ENCODE measurements around the gene PDCD4. TPM values are rescaled to one million over a fixed set of nuclear protein-coding genes. Genes with fewer than 3 reads are reported as not detected.

PDCD4 gene
- total and polyA plus RNA-seq, 9 of the 15 experiments (the other 6 are each of a cell fraction or from before 2014, with no cell fraction given), result 12.9 to 44.1 (median 33.7) TPM

DNA sequence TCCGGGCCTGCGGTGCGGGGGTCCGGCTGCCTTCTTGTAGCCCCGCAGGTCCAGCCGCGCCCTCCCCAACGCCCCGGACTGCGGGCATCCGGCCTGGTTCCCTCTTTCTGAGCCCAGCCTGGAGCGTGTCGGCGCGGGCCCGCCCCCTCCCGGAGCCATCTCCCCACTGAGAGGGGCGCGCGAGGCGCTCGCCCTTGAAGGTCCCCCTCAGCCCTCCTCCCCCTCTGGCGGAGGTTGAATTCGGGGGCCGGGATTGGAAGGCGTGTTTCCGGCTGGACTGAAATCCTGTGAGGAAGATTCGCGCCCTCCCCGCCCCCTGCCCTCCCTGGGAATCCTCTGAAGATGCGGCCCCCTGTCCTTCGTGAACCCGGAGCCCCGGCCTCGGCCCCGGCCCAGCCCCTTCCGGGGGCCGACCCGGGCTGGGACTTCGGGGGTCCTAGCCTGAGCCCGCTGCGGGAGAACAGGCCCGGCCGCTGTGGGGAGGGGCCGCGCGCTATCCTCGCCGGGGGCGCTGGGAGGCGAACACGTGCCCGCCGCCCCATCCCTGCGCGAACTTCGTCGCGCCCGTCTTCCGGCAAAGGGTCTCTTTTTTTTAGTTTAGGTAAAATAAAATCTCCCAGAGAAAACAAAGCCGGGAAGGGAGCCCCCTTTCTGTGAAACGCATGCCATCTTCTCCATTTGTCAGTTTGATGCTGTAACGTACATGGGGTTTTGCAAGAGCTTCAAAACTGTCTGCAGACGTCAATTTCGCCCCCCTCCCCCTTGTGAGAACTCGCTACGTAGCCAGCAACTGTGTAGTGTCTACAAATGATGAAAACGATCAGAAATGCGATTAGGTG is 636 bp downstream of the PDCD4 start (continued):
- TF ChIP-seq, protein P1, sequence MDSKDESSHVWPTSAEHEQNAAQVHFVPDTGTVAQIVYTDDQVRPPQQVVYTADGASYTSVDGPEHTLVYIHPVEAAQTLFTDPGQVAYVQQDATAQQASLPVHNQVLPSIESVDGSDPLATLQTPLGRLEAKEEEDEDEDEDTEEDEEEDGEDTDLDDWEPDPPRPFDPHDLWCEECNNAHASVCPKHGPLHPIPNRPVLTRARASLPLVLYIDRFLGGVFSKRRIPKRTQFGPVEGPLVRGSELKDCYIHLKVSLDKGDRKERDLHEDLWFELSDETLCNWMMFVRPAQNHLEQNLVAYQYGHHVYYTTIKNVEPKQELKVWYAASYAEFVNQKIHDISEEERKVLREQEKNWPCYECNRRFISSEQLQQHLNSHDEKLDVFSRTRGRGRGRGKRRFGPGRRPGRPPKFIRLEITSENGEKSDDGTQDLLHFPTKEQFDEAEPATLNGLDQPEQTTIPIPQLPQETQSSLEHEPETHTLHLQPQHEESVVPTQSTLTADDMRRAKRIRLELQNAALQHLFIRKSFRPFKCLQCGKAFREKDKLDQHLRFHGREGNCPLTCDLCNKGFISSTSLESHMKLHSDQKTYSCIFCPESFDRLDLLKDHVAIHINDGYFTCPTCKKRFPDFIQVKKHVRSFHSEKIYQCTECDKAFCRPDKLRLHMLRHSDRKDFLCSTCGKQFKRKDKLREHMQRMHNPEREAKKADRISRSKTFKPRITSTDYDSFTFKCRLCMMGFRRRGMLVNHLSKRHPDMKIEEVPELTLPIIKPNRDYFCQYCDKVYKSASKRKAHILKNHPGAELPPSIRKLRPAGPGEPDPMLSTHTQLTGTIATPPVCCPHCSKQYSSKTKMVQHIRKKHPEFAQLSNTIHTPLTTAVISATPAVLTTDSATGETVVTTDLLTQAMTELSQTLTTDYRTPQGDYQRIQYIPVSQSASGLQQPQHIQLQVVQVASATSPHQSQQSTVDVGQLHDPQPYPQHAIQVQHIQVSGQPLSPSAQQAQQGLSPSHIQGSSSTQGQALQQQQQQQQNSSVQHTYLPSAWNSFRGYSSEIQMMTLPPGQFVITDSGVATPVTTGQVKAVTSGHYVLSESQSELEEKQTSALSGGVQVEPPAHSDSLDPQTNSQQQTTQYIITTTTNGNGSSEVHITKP (IDR thresholded peaks at IDR 0.05; ENCODE audit: partially characterized antibody), result peak; percentile 90
- TF ChIP-seq RAD51 (IDR thresholded peaks at IDR 0.05; ENCODE audit: borderline replicate concordance, low read depth) (no peak), ZBED1 (IDR thresholded peaks at IDR 0.05) (no peak), ZBTB1 (CRISPR knock-in tag; IDR thresholded peaks at IDR 0.05; ENCODE audit: borderline replicate concordance, low read depth) (no peak), EP400 (IDR thresholded peaks at IDR 0.05) (peak; percentile 83), PPARD (CRISPR knock-in tag; IDR thresholded peaks at IDR 0.05) (no peak), ZNF23 (CRISPR knock-in tag; IDR thresholded peaks at IDR 0.05) (no peak), ZNF197 (CRISPR knock-in tag; IDR thresholded peaks at IDR 0.05; ENCODE audit: low read depth) (no peak), ZNF75A (CRISPR knock-in tag; IDR thresholded peaks at IDR 0.05) (no peak), TBL1XR1 (IDR thresholded peaks at IDR 0.05; ENCODE audit: low read length in 2 of 2) (peak in 1 of 2 experiments; percentile 25; a peak in 1 of 4 replicates), ZKSCAN8 (CRISPR knock-in tag; IDR thresholded peaks at IDR 0.05) (peak; percentile 65; the same call in 1 of the 2 replicates), ARHGAP35 (IDR thresholded peaks at IDR 0.05; ENCODE audit: partially characterized antibody) (no peak), ZNF778 (CRISPR knock-in tag; IDR thresholded peaks at IDR 0.05) (no peak), ZNF77 (CRISPR knock-in tag; IDR thresholded peaks at IDR 0.05) (no peak), POLR2AphosphoS2 (IDR thresholded peaks at IDR 0.05; ENCODE audit: low read length) (no peak; the same call in 1 of the 2 replicates), FIP1L1 (IDR thresholded peaks at IDR 0.05; ENCODE audit: low read depth, low read length, poor library complexity, severe bottlenecking) (peak; percentile 58)
- TF ChIP-seq, protein P2, sequence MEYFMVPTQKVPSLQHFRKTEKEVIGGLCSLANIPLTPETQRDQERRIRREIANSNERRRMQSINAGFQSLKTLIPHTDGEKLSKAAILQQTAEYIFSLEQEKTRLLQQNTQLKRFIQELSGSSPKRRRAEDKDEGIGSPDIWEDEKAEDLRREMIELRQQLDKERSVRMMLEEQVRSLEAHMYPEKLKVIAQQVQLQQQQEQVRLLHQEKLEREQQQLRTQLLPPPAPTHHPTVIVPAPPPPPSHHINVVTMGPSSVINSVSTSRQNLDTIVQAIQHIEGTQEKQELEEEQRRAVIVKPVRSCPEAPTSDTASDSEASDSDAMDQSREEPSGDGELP (CRISPR knock-in tag; IDR thresholded peaks at IDR 0.05; ENCODE audit: borderline replicate concordance), result peak; percentile 25; the same call in 1 of the 2 replicates
- TF ChIP-seq, protein P3, sequence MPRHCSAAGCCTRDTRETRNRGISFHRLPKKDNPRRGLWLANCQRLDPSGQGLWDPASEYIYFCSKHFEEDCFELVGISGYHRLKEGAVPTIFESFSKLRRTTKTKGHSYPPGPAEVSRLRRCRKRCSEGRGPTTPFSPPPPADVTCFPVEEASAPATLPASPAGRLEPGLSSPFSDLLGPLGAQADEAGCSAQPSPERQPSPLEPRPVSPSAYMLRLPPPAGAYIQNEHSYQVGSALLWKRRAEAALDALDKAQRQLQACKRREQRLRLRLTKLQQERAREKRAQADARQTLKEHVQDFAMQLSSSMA (CRISPR knock-in tag; IDR thresholded peaks at IDR 0.05), result no peak
- TF ChIP-seq, protein P4, sequence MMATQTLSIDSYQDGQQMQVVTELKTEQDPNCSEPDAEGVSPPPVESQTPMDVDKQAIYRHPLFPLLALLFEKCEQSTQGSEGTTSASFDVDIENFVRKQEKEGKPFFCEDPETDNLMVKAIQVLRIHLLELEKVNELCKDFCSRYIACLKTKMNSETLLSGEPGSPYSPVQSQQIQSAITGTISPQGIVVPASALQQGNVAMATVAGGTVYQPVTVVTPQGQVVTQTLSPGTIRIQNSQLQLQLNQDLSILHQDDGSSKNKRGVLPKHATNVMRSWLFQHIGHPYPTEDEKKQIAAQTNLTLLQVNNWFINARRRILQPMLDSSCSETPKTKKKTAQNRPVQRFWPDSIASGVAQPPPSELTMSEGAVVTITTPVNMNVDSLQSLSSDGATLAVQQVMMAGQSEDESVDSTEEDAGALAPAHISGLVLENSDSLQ (IDR thresholded peaks at IDR 0.05), result peak; percentile 73
- TF ChIP-seq, protein P5, sequence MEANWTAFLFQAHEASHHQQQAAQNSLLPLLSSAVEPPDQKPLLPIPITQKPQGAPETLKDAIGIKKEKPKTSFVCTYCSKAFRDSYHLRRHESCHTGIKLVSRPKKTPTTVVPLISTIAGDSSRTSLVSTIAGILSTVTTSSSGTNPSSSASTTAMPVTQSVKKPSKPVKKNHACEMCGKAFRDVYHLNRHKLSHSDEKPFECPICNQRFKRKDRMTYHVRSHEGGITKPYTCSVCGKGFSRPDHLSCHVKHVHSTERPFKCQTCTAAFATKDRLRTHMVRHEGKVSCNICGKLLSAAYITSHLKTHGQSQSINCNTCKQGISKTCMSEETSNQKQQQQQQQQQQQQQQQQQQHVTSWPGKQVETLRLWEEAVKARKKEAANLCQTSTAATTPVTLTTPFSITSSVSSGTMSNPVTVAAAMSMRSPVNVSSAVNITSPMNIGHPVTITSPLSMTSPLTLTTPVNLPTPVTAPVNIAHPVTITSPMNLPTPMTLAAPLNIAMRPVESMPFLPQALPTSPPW (CRISPR knock-in tag; IDR thresholded peaks at IDR 0.05), result peak; percentile 86
